ENCODE results near the gene RRP36. TPM values are rescaled to one million over a fixed set of nuclear protein-coding genes. Genes with fewer than 3 reads are reported as not detected.
A peak's percentile ranks its signal among the peaks of the same experiment; 100 is the strongest.

Gene RRP36
- total and polyA plus RNA-seq, 2 of the 8 experiments (the other 6 are each of a cell fraction or from before 2014, with no cell fraction given): 33.9 to 92.3 TPM

DNA sequence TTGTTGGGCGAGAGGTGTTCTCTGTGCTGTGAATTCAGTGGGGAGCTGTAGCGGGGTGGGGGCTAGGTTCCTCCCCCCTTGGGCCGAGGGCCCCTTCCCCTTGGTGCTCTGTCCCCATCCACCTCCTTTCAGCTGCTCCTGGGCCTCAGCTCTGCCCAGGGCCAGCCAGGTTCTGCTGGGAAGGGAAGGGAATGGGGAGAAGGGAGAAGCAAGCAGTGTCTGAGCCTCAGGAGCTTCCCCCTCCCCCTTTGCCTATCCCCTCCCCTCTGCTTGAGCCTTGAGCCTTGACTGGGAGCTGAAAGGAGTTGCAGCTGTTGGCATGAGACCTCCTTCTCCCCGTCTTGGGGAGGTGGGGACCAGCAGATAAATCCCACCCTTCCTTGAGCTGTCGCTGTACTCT is 576 bp upstream of the RRP36 start:
- TF ChIP-seq SIN3A (conservative IDR thresholded peaks at IDR 0.05 in 1 of 2, IDR thresholded peaks at IDR 0.05 in 1 of 2; ENCODE audit: low read depth in 1 of 2, low read length in 2 of 2) (0 out of 4 replicates have a peak, but pooled peaks of 1 of the 2 experiments have one; percentile 66), TAF7 (optimal IDR thresholded peaks at IDR 0.05; ENCODE audit: borderline replicate concordance, low read depth, low read length) (no peak), SAP30 (IDR thresholded peaks at IDR 0.05; ENCODE audit: insufficient read depth, insufficient replicate concordance, low read length) (peak; percentile 32)
- no peak overlapping the region for H2BK12ac ChIP-seq (ENCODE audit: low read depth, low read length)
- 36% methylated on average over 3 of the region's 5 CpGs; no CpG with 5 or more reads in 1 of the 2 experiments for WGBS, 2 experiments (ENCODE audit: extremely low coverage in 1 of 2, insufficient coverage in 1 of 2, insufficient read length in 1 of 2, insufficient replicate concordance in 2 of 2, low coverage in 1 of 2, low lambda C conversion rate in 2 of 2, missing lambda C conversion rate in 1 of 2)
- H3K4me3 ChIP-seq (ENCODE audit: extremely low read depth in 1 of 4, insufficient read depth in 2 of 4, low read depth in 3 of 4, low read length in 4 of 4): peak overlapping the region; percentile 93 to 99 (median 96); a peak in 7 of 8 replicates
- peak overlapping the region; percentile 74 for H4K5ac ChIP-seq (ENCODE audit: insufficient read length, low read depth, low read length)
- no peak overlapping the region for H2AFZ ChIP-seq (ENCODE audit: low read length)
- no peak overlapping the region for H3K18ac ChIP-seq (ENCODE audit: extremely low read depth, low read length)
- no peak overlapping the region for H3K56ac ChIP-seq (replicated peaks; ENCODE audit: insufficient read length, low read depth, low read length)
- peak overlapping the region in 3 of 4 experiments; percentile 39 to 91 (median 90); a peak in 4 of 7 replicates for H3K9ac ChIP-seq (replicated peaks in 1 of 4; ENCODE audit: extremely low read depth in 1 of 4, low read depth in 3 of 4, low read length in 3 of 4)
- H3K9me3 ChIP-seq (ENCODE audit: insufficient read depth in 2 of 2, low read depth in 1 of 2, low read length in 1 of 2): no peaks in the 10 kb centered on the region
- peaks cover 17 to 42% (median 30%) of the 10 kb centered on the region in 4 experiments for H3K36me3 ChIP-seq (ENCODE audit: control insufficient read depth in 2 of 4, insufficient read depth in 4 of 4, low read length in 3 of 4)
- H4K20me1 ChIP-seq (replicated peaks in 1 of 2; ENCODE audit: control insufficient read depth in 1 of 2, insufficient read depth in 2 of 2, low read length in 2 of 2): peaks cover 0 to 2% of the 10 kb centered on the region in 2 experiments
- peaks cover 9% of the 10 kb centered on the region; the same call in 1 of the 2 replicates for H3K79me1 ChIP-seq (ENCODE audit: low read depth, low read length)
- H3K4ac ChIP-seq (replicated peaks; ENCODE audit: insufficient read length, low read depth, low read length): no peak overlapping the region
- no peak overlapping the region for H2AK5ac ChIP-seq (ENCODE audit: low read depth, low read length)
- H2BK15ac ChIP-seq (ENCODE audit: low read length): peak overlapping the region; percentile 12; the same call in 1 of the 2 replicates
- peak overlapping the region; percentile 85 for H2BK5ac ChIP-seq (ENCODE audit: low read depth, low read length)
- H3K23ac ChIP-seq (ENCODE audit: insufficient read length): no peak overlapping the region
- H3K14ac ChIP-seq (ENCODE audit: insufficient read length): no peak overlapping the region
- peaks cover 0 to 5% (median 1%) of the 10 kb centered on the region in 4 experiments; a peak in 4 of 7 replicates for H3K4me1 ChIP-seq (replicated peaks in 1 of 4; ENCODE audit: control insufficient read depth in 3 of 4, insufficient read depth in 4 of 4, low read length in 3 of 4)
- no peak overlapping the region; the same call in 1 of the 2 replicates for H4K8ac ChIP-seq (ENCODE audit: extremely low read depth, insufficient read depth, low read length)
- no peaks in the 10 kb centered on the region for H3K27me3 ChIP-seq (replicated peaks in 1 of 4; ENCODE audit: control insufficient read depth in 3 of 4, extremely low read depth in 1 of 4, insufficient read depth in 3 of 4, low read length in 3 of 4)
- 0 out of 2 replicates have a peak overlapping the region, but pooled peaks have one; percentile 21 for H2BK20ac ChIP-seq (ENCODE audit: low read length)
- peak overlapping the region; percentile 21; the same call in 1 of the 2 replicates for H3K27ac ChIP-seq (ENCODE audit: low read depth, low read length)
- H4K91ac ChIP-seq (replicated peaks; ENCODE audit: insufficient read length, low read length): no peak overlapping the region
- H3K23me2 ChIP-seq (ENCODE audit: low read depth, low read length): peaks cover 6% of the 10 kb centered on the region; the same call in 1 of the 2 replicates
- peak overlapping the region; percentile 45 to 89 for H3K4me2 ChIP-seq (ENCODE audit: insufficient read depth in 1 of 2, low read depth in 2 of 2, low read length in 2 of 2)
- H2BK120ac ChIP-seq (replicated peaks; ENCODE audit: low read depth, low read length): no peak overlapping the region
- ChIA-PET POLR2A (ENCODE audit: partially characterized antibody) (interaction anchor here (0.7 to 27.9 kb wide), 17 partner anchors 10 to 226 kb away, joined by 3 to 584 read pairs (median 5); partner anchors contain the start of genes CUL7, KLC4, MRPL2 and PEX6), CTCF (ENCODE audit: partially characterized antibody) (interaction anchor here (0.7 to 5.6 kb wide), 9 partner anchors 8 to 145 kb away, joined by 3 to 33 read pairs (median 3); no protein-coding TSS in a partner anchor)
- FAIRE-seq (no peak), DNase-seq (ENCODE audit: low read depth in 1 of 2, low spot score in 2 of 2) (peak in 1 of 2 experiments; percentile 61)
- peaks cover 0 to 45% of the 10 kb centered on the region in 2 experiments; a peak in 3 of 4 replicates for H3K79me2 ChIP-seq (ENCODE audit: control insufficient read depth in 1 of 2, insufficient read depth in 2 of 2, low read length in 2 of 2)
